Duodenal mucosa (tissue), 2 donors: ENCODE data around the gene U2AF2.
A peak's percentile ranks its signal among the peaks of the same experiment; 100 is the strongest.

Experiments used
- H3K27ac ChIP-seq: one replicate; pipeline ENCODE4 v1.7.0; 2013; ENCODE audit warnings: low read depth, low read length
- H3K27me3 ChIP-seq, 2 donors: one replicate each; pipeline ENCODE4 v1.7.0; 2013; ENCODE audit warnings: low read length in 2 of 2, control low read depth in 1 of 2; ENCODE audit not compliant: insufficient read depth in 2 of 2, control insufficient read depth in 1 of 2
- H3K36me3 ChIP-seq, 2 donors: one replicate each; pipeline ENCODE4 v1.7.0; 2013; ENCODE audit warnings: low read length in 2 of 2, control low read depth in 1 of 2; ENCODE audit not compliant: insufficient read depth in 2 of 2, control insufficient read depth in 1 of 2
- H3K4me1 ChIP-seq, 2 donors: one replicate each; pipeline ENCODE4 v1.7.0; 2013; ENCODE audit warnings: low read length in 2 of 2, control low read depth in 1 of 2; ENCODE audit not compliant: insufficient read depth in 2 of 2, control insufficient read depth in 1 of 2
- H3K4me3 ChIP-seq, 2 donors: one replicate each; pipeline ENCODE4 v1.7.0; 2013; ENCODE audit warnings: low read length in 2 of 2, low read depth in 1 of 2
- H3K9ac ChIP-seq, 2 donors: one replicate each; pipeline ENCODE4 v1.7.0; 2013; ENCODE audit warnings: low read length in 2 of 2, low read depth in 1 of 2
- H3K9me3 ChIP-seq, 2 donors: one replicate each; pipeline ENCODE4 v1.7.0; 2013; ENCODE audit warnings: low read length in 2 of 2, control low read depth in 1 of 2; ENCODE audit not compliant: control insufficient read depth in 1 of 2

Gene U2AF2

GRCh38 chr19:55635856-55636440, 18.9 kb upstream of the U2AF2 start:
- Histone ChIP-seq H3K4me1 (peaks cover 14 to 37% of the 10 kb centered on the region in 2 donors), H3K27ac (no peak overlapping the region), H3K36me3 (no peaks in the 10 kb centered on the region), H3K27me3 (no peaks in the 10 kb centered on the region), H3K9ac (peak overlapping the region; percentile 90 to 99), H3K4me3 (peak overlapping the region; percentile 92 to 94), H3K9me3 (no peaks in the 10 kb centered on the region)

- no peaks in the 10 kb centered on the region for H3K36me3 ChIP-seq
- no peaks in the 10 kb centered on the region for H3K27me3 ChIP-seq
- H3K4me1 ChIP-seq, result peaks cover 16 to 41% of the 10 kb centered on the region in 2 donors
- no peak overlapping the region for H3K9ac ChIP-seq
- no peaks in the 10 kb centered on the region for H3K9me3 ChIP-seq
- H3K4me3 ChIP-seq, result peak overlapping the region in 1 of 2 donors; percentile 92
- no peak overlapping the region for H3K27ac ChIP-seq
Measured at GRCh38 chr19:55636723-55637122, 18.1 kb upstream of the U2AF2 start.

- Histone ChIP-seq H3K36me3 (no peaks in the 10 kb centered on the region), H3K4me3 (no peak overlapping the region), H3K27ac (no peak overlapping the region), H3K27me3 (no peaks in the 10 kb centered on the region), H3K9me3 (no peaks in the 10 kb centered on the region), H3K9ac (no peak overlapping the region), H3K4me1 (peaks cover 24 to 39% of the 10 kb centered on the region in 2 donors)
Measured at GRCh38 chr19:55637534-55637933, 17.3 kb upstream of the U2AF2 start.

- Histone ChIP-seq H3K27ac (no peak overlapping the region), H3K4me3 (no peak overlapping the region), H3K27me3 (no peaks in the 10 kb centered on the region)
Measured at GRCh38 chr19:55638864-55639359, 15.9 kb upstream of the U2AF2 start.

GRCh38 chr19:55640043-55640576, 14.7 kb upstream of the U2AF2 start:
- Histone ChIP-seq H3K9ac (peak overlapping the region; percentile 48 to 77), H3K27ac (no peak overlapping the region), H3K4me1 (peaks cover 36 to 58% of the 10 kb centered on the region in 2 donors), H3K27me3 (no peaks in the 10 kb centered on the region), H3K36me3 (peaks cover 6 to 7% of the 10 kb centered on the region in 2 donors), H3K9me3 (no peaks in the 10 kb centered on the region), H3K4me3 (peak overlapping the region; percentile 65 to 78)

More at GRCh38 chr19:55638864-55639359, 15.9 kb upstream of the U2AF2 start:
- Histone ChIP-seq H3K9me3 (no peaks in the 10 kb centered on the region), H3K4me1 (peaks cover 28 to 46% of the 10 kb centered on the region in 2 donors), H3K36me3 (no peaks in the 10 kb centered on the region), H3K9ac (no peak overlapping the region)

- H3K9ac ChIP-seq, result peak within 1 kb of the TSS; percentile 57 to 77
- peak within 1 kb of the TSS; percentile 65 to 78 for H3K4me3 ChIP-seq
- H3K27me3 ChIP-seq, result no peaks in the 10 kb centered on the region
- H3K4me1 ChIP-seq, result peaks cover 33 to 52% of the 10 kb centered on the region in 2 donors
- H3K27ac ChIP-seq, result peak within 1 kb of the TSS; percentile 67
- no peaks in the 10 kb centered on the region for H3K9me3 ChIP-seq
- H3K36me3 ChIP-seq, result peaks cover 9 to 14% of the 10 kb centered on the region in 2 donors
Measured at GRCh38 chr19:55640577-55641425, 14.0 kb upstream of the U2AF2 start, which contains the start of gene ZNF580. ZNF580 (plus strand) TSS chr19:55641002; CDS start chr19:55642509, 1,507 bp downstream.

GRCh38 chr19:55641426-55642152, 13.2 kb upstream of the U2AF2 start:
- Histone ChIP-seq H3K4me3 (peak overlapping the region; percentile 65 to 91), H3K4me1 (peaks cover 25 to 44% of the 10 kb centered on the region in 2 donors)

GRCh38 chr19:55642153-55643002, 12.5 kb upstream of the U2AF2 start:
- Histone ChIP-seq H3K9ac (peak overlapping the region; percentile 57 to 64), H3K4me1 (peaks cover 27 to 46% of the 10 kb centered on the region in 2 donors), H3K36me3 (peaks cover 9 to 14% of the 10 kb centered on the region in 2 donors), H3K27ac (peak overlapping the region; percentile 23), H3K27me3 (no peaks in the 10 kb centered on the region), H3K9me3 (no peaks in the 10 kb centered on the region), H3K4me3 (peak overlapping the region; percentile 65 to 91)

More at GRCh38 chr19:55641426-55642152, 13.2 kb upstream of the U2AF2 start:
- Histone ChIP-seq H3K27me3 (no peaks in the 10 kb centered on the region), H3K9ac (peak overlapping the region; percentile 57 to 67), H3K36me3 (peaks cover 9 to 14% of the 10 kb centered on the region in 2 donors), H3K27ac (peak overlapping the region; percentile 60), H3K9me3 (no peaks in the 10 kb centered on the region)
